IMR-90 (cell line): Measurements from ENCODE around the gene PAX8. TPM values are rescaled to one million over a fixed set of nuclear protein-coding genes. Genes with fewer than 3 reads are reported as not detected.

ENCODE experiments used
- ATAC-seq: fragments of 200-7000 bp; cut with Tn5 transposase; 2 replicates; pipeline ENCODE4 v1.9.1; 2020; ENCODE audit warnings: low read depth, mild to moderate bottlenecking, moderate library complexity
- BruUV-seq: library from RNA; stranded (reverse); fragments of 400-500 nt; replicated peaks from 2 replicates; lab custom pipeline; 2021; lab: Mats Ljungman, UMichigan
- CTCF ChIA-PET: fragments of 300-600 bp; formaldehyde crosslinking; extraction: SDS; loops from one replicate; lab custom pipeline; 2021; ENCODE audit warnings: antibody characterized with exemption; lab: Yijun Ruan, JAX
- POLR2A ChIA-PET: fragments of 300-600 bp; sonication (Branson Sonifier 250); formaldehyde crosslinking; loops from one replicate; lab custom pipeline; 2022; ENCODE audit warnings: antibody characterized with exemption; ENCODE audit not compliant: unreplicated experiment; lab: Charles Lee
- DNase-seq: peaks from one replicate; pipeline ENCODE4 v3.0.0; 2013
- H2AFZ ChIP-seq: replicated peaks from 2 replicates; pipeline ENCODE3; 2013; ENCODE audit warnings: low read length, mild to moderate bottlenecking; ENCODE audit not compliant: poor library complexity
- H2AK5ac ChIP-seq: 2 replicates; pipeline ENCODE4 v1.6.1; 2013; ENCODE audit warnings: low read depth, low read length, inconsistent platforms
- H2AK9ac ChIP-seq: replicated peaks from 2 replicates; pipeline ENCODE3; 2013; ENCODE audit warnings: mild to moderate bottlenecking, low read depth, low read length, moderate library complexity; ENCODE audit not compliant: poor library complexity
- H2BK120ac ChIP-seq: 2 replicates; pipeline ENCODE4 v1.6.1; 2013; ENCODE audit warnings: low read depth, low read length, inconsistent platforms
- H2BK15ac ChIP-seq: 3 replicates; pipeline ENCODE4 v1.6.1; 2013; ENCODE audit warnings: low read depth, low read length, inconsistent platforms
- H2BK20ac ChIP-seq: 2 replicates; pipeline ENCODE4 v1.6.1; 2013; ENCODE audit warnings: low read depth, mild to moderate bottlenecking, inconsistent platforms, low read length, moderate library complexity
- H2BK5ac ChIP-seq: 2 replicates; pipeline ENCODE4 v1.6.1; 2013; ENCODE audit warnings: mild to moderate bottlenecking, low read depth, low read length, inconsistent platforms; ENCODE audit not compliant: poor library complexity, severe bottlenecking
- H3K14ac ChIP-seq: replicated peaks from 2 replicates; pipeline ENCODE4 v1.6.1; 2013; ENCODE audit warnings: low read depth, low read length, inconsistent platforms
- H3K18ac ChIP-seq: 2 replicates; pipeline ENCODE4 v1.6.1; 2013; ENCODE audit warnings: low read depth, low read length, control low read depth
- H3K23ac ChIP-seq: 2 replicates; pipeline ENCODE4 v1.6.1; 2013; ENCODE audit warnings: low read depth, low read length, inconsistent platforms
- H3K27ac ChIP-seq: 2 replicates; pipeline ENCODE4 v1.5.1; 2013; ENCODE audit warnings: mild to moderate bottlenecking, control low read depth, low read length; ENCODE audit not compliant: insufficient read depth
- H3K27me3 ChIP-seq: 2 replicates; pipeline ENCODE4 v1.6.1; 2013; ENCODE audit warnings: low read length; ENCODE audit not compliant: control insufficient read depth, insufficient read depth
- H3K36me3 ChIP-seq: 2 replicates; pipeline ENCODE4 v1.6.1; 2013; ENCODE audit warnings: low read length, mixed read lengths; ENCODE audit not compliant: control insufficient read depth, insufficient read depth
- H3K4ac ChIP-seq: 2 replicates; pipeline ENCODE4 v1.6.1; 2013; ENCODE audit warnings: low read depth, low read length, inconsistent platforms
- H3K4me1 ChIP-seq: 2 replicates; pipeline ENCODE4 v1.6.1; 2013; ENCODE audit warnings: low read length, mixed read lengths; ENCODE audit not compliant: control insufficient read depth, insufficient read depth
- H3K4me2 ChIP-seq: 2 replicates; pipeline ENCODE4 v1.6.1; 2013; ENCODE audit warnings: low read depth, mild to moderate bottlenecking, control low read depth, low read length, moderate library complexity
- H3K4me3 ChIP-seq: 2 replicates; pipeline ENCODE4 v1.5.1; 2013; ENCODE audit warnings: low read depth, mild to moderate bottlenecking, control low read depth, low read length, moderate library complexity; ENCODE audit not compliant: insufficient read depth
- H3K56ac ChIP-seq: 2 replicates; pipeline ENCODE4 v1.6.1; 2013; ENCODE audit warnings: low read length, inconsistent platforms; ENCODE audit not compliant: insufficient read depth; ENCODE audit errors: extremely low read depth
- H3K79me1 ChIP-seq, 2 experiments: 2 replicates each; pipeline ENCODE4 v1.6.1; 2013; ENCODE audit warnings: low read length in 2 of 2, inconsistent platforms in 1 of 2, low read depth in 1 of 2
- H3K9ac ChIP-seq: 2 replicates; pipeline ENCODE4 v1.6.1; 2013; ENCODE audit warnings: low read depth, low read length, control low read depth
- H3K9me1 ChIP-seq: 2 replicates; pipeline ENCODE4 v1.6.1; 2013; ENCODE audit warnings: low read length, inconsistent platforms; ENCODE audit not compliant: insufficient read depth
- H3K9me3 ChIP-seq: 2 replicates; pipeline ENCODE4 v1.6.1; 2013; ENCODE audit warnings: low read length; ENCODE audit not compliant: control insufficient read depth, insufficient read depth
- H4K20me1 ChIP-seq: 2 replicates; pipeline ENCODE4 v1.6.1; 2013; ENCODE audit warnings: low read length, inconsistent platforms; ENCODE audit not compliant: insufficient read depth
- H4K5ac ChIP-seq: 2 replicates; pipeline ENCODE4 v1.6.1; 2013; ENCODE audit warnings: mild to moderate bottlenecking, low read depth, low read length, control low read depth
- H4K8ac ChIP-seq, 2 experiments: 2 replicates each; pipeline ENCODE4 v1.6.1; 2013; ENCODE audit warnings: low read depth in 2 of 2, low read length in 2 of 2, control low read depth in 1 of 2, inconsistent platforms in 1 of 2
- H4K91ac ChIP-seq: 2 replicates; pipeline ENCODE4 v1.6.1; 2013; ENCODE audit warnings: low read depth, low read length, inconsistent platforms; ENCODE audit not compliant: insufficient read depth
- BHLHE40 ChIP-seq: fragments of 150-350 bp; IDR thresholded peaks from 2 replicates; pipeline ENCODE4 v1.6.1; 2016; ENCODE audit warnings: mild to moderate bottlenecking, low read depth, low read length
- CEBPB ChIP-seq: IDR thresholded peaks from 2 replicates; pipeline ENCODE4 v1.6.1; 2012; ENCODE audit warnings: low read depth, low read length, improper control_type of control experiment
- CHD1 ChIP-seq: IDR thresholded peaks from 2 replicates; pipeline ENCODE4 v1.6.1; 2012; ENCODE audit warnings: low read depth, low read length, improper control_type of control experiment
- FOS ChIP-seq: fragments of 150-350 bp; IDR thresholded peaks from 2 replicates; pipeline ENCODE4 v1.6.1; 2016; ENCODE audit warnings: low read depth, low read length
- MAFK ChIP-seq: IDR thresholded peaks from 2 replicates; pipeline ENCODE4 v1.6.1; 2012; ENCODE audit warnings: low read depth, low read length, improper control_type of control experiment
- MAZ ChIP-seq: IDR thresholded peaks from 2 replicates; pipeline ENCODE4 v1.6.1; 2012; ENCODE audit warnings: low read depth, mild to moderate bottlenecking, low read length, improper control_type of control experiment, moderate library complexity, borderline replicate concordance
- MXI1 ChIP-seq: IDR thresholded peaks from 2 replicates; pipeline ENCODE4 v1.6.1; 2012; ENCODE audit warnings: low read depth, mild to moderate bottlenecking, low read length, moderate library complexity, borderline replicate concordance
- NFE2L2 ChIP-seq: fragments of 150-350 bp; IDR thresholded peaks from 2 replicates; pipeline ENCODE4 v1.6.1; 2016; ENCODE audit warnings: low read depth, mild to moderate bottlenecking, low read length
- POLR2A ChIP-seq: IDR thresholded peaks from 2 replicates; pipeline ENCODE4 v1.6.1; 2012; ENCODE audit warnings: mild to moderate bottlenecking, low read depth, low read length
- RAD21 ChIP-seq: IDR thresholded peaks from 2 replicates; pipeline ENCODE4 v1.6.1; 2012; ENCODE audit warnings: low read length, improper control_type of control experiment
- RCOR1 ChIP-seq: IDR thresholded peaks from 2 replicates; pipeline ENCODE4 v1.6.1; 2012; ENCODE audit warnings: mild to moderate bottlenecking, low read length, improper control_type of control experiment; ENCODE audit not compliant: insufficient replicate concordance
- RFX5 ChIP-seq: IDR thresholded peaks from 2 replicates; pipeline ENCODE4 v1.8.0; 2012; ENCODE audit warnings: low read depth, mild to moderate bottlenecking, low read length, moderate library complexity
- SMC3 ChIP-seq: fragments of 150-350 bp; IDR thresholded peaks from 2 replicates; pipeline ENCODE4 v1.6.1; 2016; ENCODE audit warnings: low read depth, mild to moderate bottlenecking, antibody characterized with exemption, low read length, moderate library complexity
- WGBS, 2 experiments: methylation state at CpG; one replicate each; pipeline versions ENCODE4 v1.1.5 to v1.1.7; 2013; ENCODE audit warnings: missing lambda C conversion rate in 2 of 2; ENCODE audit not compliant: insufficient read length in 1 of 2; ENCODE audit errors: extremely low coverage in 2 of 2; 5-methylcytosine and 5-hydroxymethylcytosine counted together
- dilution Hi-C: fragments of 300-500 bp; cut with HindIII; formaldehyde crosslinking; loops from one replicate; pipeline ENCODE4 v1.14.3; 2018; ENCODE audit warnings: low sequenced_read_pairs; ENCODE audit not compliant: unreplicated experiment
- in situ Hi-C: fragments of 300-500 bp; cut with MboI; formaldehyde crosslinking; loops from 3 replicates; pipeline ENCODE4 v1.14.3; 2019; ENCODE audit warnings: low sequenced_read_pairs, inconsistent platforms, mixed read lengths
- intact Hi-C: fragments of 100-400 bp; cut with micrococcal nuclease; formaldehyde crosslinking; loops from 2 replicates; pipeline ENCODE4 v1.10.0; 2022
- polyA plus RNA-seq, 3 experiments: library from polyadenylated mRNA; depleted of rRNA; stranded (reverse); fragments of >200 nt; gene quantifications; 2 replicates each; pipeline ENCODE4 v1.2.3, GENCODE V29; 2012; ENCODE audit warnings: low replicate concordance in 1 of 3
- total RNA-seq: library from RNA; depleted of rRNA; stranded (reverse); fragments of >200 nt; gene quantifications from 2 replicates; pipeline ENCODE4 v1.2.3, GENCODE V29; 2012
- TF ChIP-seq, protein P1 (sequence below): fragments of 150-350 bp; IDR thresholded peaks from 2 replicates; pipeline ENCODE4 v1.6.1; 2017; ENCODE audit warnings: mild to moderate bottlenecking, antibody characterized with exemption, low read length, low read depth
- TF ChIP-seq, protein P2 (sequence below): conservative IDR thresholded peaks from 2 replicates; pipeline ENCODE4 v1.5.1; 2012; ENCODE audit warnings: mild to moderate bottlenecking, low read depth, low read length, improper control_type of control experiment
- TF ChIP-seq, protein P3 (sequence below): fragments of 150-350 bp; IDR thresholded peaks from 2 replicates; pipeline ENCODE4 v1.6.1; 2016; ENCODE audit warnings: low read depth, mild to moderate bottlenecking, low read length, moderate library complexity, borderline replicate concordance

Gene PAX8
- total and polyA plus RNA-seq, 2 of the 4 experiments (the other 2 are of a cell fraction): 0.18 to 1.5 TPM

DNA sequence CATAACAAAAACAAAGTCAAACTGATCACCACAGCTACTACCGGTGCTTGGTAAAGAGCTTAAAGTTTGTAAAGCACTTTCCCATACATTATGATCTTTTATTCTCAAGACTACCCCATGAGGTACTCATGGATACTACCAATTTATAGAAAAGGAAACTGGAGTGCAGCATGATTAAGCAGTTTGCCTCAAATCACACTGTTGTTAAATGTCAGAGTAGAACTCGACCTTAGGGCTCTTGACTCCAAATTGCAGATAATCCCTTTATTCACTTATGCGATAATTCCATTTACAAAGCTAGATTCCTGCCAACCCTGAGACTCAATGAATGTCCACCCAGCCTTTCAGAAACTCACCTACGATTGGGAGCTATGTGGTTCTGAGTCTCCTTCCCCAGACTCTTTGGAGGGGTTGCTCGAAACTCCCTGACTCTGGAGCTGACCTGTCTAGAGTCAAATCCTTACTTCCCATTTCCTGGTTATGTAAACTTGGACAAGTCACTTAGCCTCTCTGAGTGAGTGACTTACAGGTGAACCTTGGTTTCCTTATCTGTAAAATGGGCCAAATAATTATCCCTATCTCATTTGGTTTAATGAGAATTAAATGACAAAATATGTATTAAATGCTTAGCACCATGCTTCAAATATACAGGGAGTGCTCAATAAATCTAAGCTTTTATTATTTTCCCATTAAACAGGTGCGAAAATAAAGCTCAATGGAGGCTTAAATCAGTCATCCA, 57.6 kb downstream of the PAX8 start:
- Histone ChIP-seq H4K8ac (no peak overlapping the region), H4K5ac (no peak overlapping the region), H4K20me1 (no peaks in the 10 kb centered on the region), H3K4ac (no peak overlapping the region), H3K27ac (no peak overlapping the region), H3K9ac (no peak overlapping the region), H2AK5ac (no peak overlapping the region), H3K14ac (no peak overlapping the region), H2BK120ac (no peak overlapping the region), H3K27me3 (peaks cover 9% of the 10 kb centered on the region), H3K4me3 (no peak overlapping the region), H3K23ac (no peak overlapping the region), H3K9me3 (no peaks in the 10 kb centered on the region), H3K18ac (no peak overlapping the region), H2AFZ (no peak overlapping the region), H3K56ac (no peak overlapping the region), H4K91ac (no peak overlapping the region), H3K4me2 (no peak overlapping the region), H2AK9ac (no peak overlapping the region), H3K9me1 (no peaks in the 10 kb centered on the region), H2BK15ac (no peak overlapping the region), H2BK20ac (no peak overlapping the region), H3K79me1 (no peaks in the 10 kb centered on the region), H2BK5ac (no peak overlapping the region), H3K36me3 (no peaks in the 10 kb centered on the region), H3K4me1 (0 out of 2 replicates have a peak, but pooled peaks cover 2% of the 10 kb centered on the region)
- POLR2A ChIA-PET: no interaction called here
- dilution Hi-C loops (no loop called here), intact Hi-C loops (no loop called here), in situ Hi-C loops (no loop called here)
- WGBS, 2 experiments: no CpG with 5 or more reads among the region's 6 CpGs
- no TSS peak for BruUV-seq
- TF ChIP-seq SMC3 (no peak), RFX5 (no peak), MXI1 (no peak), MAFK (no peak), MAZ (no peak), NFE2L2 (no peak), RAD21 (no peak), BHLHE40 (no peak), RCOR1 (no peak), POLR2A (no peak), CHD1 (no peak), FOS (no peak), CEBPB (no peak)
- TF ChIP-seq, protein P1, sequence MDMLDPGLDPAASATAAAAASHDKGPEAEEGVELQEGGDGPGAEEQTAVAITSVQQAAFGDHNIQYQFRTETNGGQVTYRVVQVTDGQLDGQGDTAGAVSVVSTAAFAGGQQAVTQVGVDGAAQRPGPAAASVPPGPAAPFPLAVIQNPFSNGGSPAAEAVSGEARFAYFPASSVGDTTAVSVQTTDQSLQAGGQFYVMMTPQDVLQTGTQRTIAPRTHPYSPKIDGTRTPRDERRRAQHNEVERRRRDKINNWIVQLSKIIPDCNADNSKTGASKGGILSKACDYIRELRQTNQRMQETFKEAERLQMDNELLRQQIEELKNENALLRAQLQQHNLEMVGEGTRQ: no peak
- TF ChIP-seq, protein P2, sequence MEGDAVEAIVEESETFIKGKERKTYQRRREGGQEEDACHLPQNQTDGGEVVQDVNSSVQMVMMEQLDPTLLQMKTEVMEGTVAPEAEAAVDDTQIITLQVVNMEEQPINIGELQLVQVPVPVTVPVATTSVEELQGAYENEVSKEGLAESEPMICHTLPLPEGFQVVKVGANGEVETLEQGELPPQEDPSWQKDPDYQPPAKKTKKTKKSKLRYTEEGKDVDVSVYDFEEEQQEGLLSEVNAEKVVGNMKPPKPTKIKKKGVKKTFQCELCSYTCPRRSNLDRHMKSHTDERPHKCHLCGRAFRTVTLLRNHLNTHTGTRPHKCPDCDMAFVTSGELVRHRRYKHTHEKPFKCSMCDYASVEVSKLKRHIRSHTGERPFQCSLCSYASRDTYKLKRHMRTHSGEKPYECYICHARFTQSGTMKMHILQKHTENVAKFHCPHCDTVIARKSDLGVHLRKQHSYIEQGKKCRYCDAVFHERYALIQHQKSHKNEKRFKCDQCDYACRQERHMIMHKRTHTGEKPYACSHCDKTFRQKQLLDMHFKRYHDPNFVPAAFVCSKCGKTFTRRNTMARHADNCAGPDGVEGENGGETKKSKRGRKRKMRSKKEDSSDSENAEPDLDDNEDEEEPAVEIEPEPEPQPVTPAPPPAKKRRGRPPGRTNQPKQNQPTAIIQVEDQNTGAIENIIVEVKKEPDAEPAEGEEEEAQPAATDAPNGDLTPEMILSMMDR: no peak
- TF ChIP-seq, protein P3, sequence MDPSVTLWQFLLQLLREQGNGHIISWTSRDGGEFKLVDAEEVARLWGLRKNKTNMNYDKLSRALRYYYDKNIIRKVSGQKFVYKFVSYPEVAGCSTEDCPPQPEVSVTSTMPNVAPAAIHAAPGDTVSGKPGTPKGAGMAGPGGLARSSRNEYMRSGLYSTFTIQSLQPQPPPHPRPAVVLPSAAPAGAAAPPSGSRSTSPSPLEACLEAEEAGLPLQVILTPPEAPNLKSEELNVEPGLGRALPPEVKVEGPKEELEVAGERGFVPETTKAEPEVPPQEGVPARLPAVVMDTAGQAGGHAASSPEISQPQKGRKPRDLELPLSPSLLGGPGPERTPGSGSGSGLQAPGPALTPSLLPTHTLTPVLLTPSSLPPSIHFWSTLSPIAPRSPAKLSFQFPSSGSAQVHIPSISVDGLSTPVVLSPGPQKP: no peak
- CTCF ChIA-PET: interaction anchor here (1.2 kb wide), 1 partner anchor 19 kb away, joined by 4 read pairs; no protein-coding TSS in a partner anchor
- no peak for ATAC-seq
- DNase-seq: no peak
